ENCODE results near the gene MAB21L4.

GRCh38 chr2:240936106-240936505 lies 40.1 kb upstream of the MAB21L4 start:
- no peak for TF ChIP-seq TCF7L2 (IDR thresholded peaks at IDR 0.05; ENCODE audit: low read depth, low read length)
- no peak for TF ChIP-seq CTCF (IDR thresholded peaks at IDR 0.05)
- TF ChIP-seq POLR2AphosphoS5 (IDR thresholded peaks at IDR 0.05; ENCODE audit: low read depth, low read length), result no peak
